Measurements from ENCODE around the gene DCTPP1. TPM values are rescaled to one million over a fixed set of nuclear protein-coding genes. Genes with fewer than 3 reads are reported as not detected.
"Not testable (repeated sequence)": the region's sequence is repeated elsewhere in the genome, so short reads cannot be mapped to it uniquely, and the experiment has no call there.

The DCTPP1 gene
- total RNA-seq, 1 donor from 2014 or later, result 87.8 TPM

DNA sequence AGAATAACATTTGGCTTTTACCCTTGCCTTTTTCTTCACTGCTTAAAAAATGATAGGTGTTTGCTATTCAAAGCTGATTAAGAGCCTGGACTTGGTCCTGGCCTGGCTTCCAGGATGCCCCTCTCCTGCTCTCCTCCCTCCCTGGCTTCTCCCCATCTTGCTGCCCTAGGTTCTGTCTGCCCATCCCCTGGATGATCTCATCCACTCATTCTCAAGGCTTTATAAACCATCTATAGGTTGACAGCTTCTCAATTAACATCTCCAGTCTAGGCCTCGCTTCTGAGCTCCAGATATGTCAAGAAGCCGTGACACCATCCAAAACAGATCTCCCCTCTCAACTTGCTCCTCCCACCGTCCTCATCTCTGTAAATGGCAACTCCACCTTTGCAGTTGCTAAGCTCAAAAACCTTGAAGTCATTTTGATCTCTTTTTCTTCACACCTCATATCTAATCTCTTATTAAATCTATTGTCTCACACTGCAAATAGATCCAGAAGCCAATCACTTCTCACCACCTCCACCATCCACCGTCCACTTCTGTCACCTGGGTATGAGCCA, 13.7 kb downstream of the DCTPP1 start:
- intact Hi-C loops (cut with micrococcal nuclease), result no loop called here

DNA sequence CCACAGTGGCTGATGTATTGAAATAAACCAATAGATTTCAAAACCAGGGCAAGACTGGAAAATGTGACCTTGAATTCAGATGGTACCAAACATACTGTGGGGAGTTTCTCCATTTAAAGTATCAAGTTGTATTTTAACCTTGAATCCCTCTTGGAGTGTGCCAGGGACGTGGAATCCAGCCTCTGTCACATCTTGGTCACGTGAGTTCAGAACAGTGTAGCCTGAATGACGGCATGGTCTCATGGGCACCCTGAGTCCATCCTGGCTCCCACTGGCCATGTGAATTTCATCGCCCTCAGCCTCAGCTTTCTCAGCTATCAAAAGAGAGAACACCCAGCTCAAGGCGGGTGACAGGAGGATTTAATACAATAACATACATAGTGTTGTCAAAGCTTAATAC, 15.7 kb downstream of the DCTPP1 start:
- intact Hi-C loops (cut with micrococcal nuclease), result no loop called here

DNA sequence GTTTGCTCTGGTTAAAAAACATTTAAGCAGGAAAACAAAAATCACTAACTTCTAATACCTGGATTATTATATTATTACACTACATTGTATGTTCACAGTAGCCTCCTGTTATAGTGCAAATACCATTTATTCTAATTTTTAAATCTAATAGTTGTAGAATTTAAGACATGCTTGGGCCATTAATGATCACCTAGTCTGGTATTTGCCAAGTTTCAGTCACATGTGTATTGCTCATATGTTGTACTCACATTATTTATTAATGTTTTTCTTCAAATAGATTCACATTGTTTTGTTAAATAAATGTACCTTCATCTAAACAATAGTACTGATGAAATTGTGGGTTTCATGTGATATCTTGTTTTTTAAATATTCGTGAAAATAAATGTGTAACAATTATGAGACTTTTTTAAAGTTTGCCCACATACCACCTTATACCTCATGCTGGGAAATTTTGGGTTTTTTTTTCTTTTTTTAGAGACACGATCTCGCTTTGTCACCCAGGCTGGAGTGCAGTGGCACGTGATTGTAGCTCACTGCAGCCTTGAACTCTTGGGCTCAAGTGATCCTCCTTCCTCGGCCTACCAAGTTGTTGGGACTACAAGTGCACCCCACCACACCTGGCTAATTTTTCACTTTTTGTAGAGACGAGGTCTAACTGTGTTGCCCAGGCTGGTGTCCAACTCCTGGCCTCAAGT, 16.6 kb downstream of the DCTPP1 start:
- intact Hi-C loops (cut with micrococcal nuclease), result no loop called here

DNA sequence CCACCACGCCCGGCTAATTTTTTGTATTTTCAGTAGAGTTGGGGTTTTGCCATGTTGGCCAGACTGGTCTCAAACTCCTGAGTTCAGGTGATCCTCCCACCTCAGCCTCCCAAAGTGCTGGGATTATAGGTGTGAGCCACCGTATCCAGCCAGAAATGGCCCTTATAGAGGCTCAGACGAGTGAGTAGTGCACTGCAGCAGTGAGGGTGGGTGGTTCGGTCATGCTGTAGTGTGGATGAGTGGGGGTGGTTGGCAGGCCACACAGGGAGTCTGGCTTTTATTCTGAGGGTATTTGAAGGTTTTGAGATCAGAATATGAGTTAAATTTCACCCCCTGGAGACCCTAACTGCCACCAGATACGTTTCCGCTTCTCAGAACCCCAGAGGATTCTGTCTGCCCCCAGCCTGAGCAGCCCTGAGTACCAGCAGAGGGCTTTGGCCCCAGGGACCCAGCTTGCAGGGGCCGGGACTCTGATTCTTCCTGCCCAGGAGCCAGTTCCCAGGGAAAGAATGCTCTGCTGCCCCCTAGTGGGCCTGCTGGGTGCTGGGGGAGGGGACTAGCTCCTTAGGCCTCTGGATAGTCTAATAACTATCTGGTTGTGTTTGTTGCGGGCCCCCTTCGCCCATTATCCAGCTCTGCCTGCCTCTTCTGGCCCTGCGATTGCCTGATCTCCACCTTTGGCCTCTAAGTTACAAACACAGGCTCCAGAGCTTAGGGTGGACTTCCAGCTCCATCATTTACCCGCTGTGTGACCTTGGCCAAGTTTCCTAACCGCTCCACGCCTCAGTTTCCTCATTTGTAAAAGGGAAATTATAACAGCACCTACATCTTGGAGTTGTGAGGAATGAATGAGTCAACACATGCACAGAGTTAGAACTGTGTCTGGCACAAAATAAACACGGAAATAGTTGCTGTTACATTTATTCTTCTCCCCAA, 20.4 kb downstream of the DCTPP1 start:
- intact Hi-C loops (cut with micrococcal nuclease), result loop anchor here (2.0 to 10.0 kb wide), 5 partner anchors 52 to 345 kb away; partner anchors contain the start of genes ALDOA, CD2BP2, GDPD3 and TBX6

DNA sequence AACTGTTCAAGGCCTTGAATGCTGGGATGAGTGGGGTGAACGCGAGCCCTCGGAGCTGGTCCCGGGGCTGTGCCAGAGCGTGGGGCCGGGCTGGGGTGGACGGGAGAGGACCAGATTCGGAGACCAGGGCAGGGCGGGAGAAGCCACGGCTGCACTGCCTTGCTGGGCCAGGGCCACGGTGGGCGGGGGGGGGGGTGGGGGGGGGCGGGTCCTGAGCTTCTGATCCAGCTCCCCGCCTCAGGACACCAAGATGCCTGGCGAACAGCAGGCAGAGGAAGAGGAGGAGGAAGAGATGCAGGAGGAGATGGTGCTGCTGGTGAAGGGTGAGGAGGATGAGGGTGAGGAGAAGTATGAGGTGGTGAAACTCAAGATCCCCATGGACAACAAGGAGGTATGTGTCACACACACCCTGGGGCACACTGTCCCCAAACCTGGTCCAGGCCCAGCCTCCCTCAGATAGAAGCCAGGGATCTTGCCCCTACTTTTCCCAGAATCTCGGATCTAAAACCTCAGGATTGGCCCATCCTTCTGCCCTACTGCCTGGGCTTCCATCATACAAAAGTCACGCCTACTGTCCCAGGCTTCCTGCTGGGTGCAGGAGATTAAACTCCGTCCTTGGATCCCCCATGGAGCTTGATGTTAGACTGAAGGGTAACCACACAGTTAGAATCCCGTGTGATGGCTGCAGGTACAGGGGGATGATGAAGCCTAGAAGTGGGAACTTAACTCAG, 21.9 kb downstream of the DCTPP1 start:
- intact Hi-C loops (cut with micrococcal nuclease), result loop anchor here (1.0 to 10.0 kb wide), 7 partner anchors 30 to 343 kb away; partner anchors contain the start of genes ALDOA, CD2BP2, GDPD3 and TBC1D10B

DNA sequence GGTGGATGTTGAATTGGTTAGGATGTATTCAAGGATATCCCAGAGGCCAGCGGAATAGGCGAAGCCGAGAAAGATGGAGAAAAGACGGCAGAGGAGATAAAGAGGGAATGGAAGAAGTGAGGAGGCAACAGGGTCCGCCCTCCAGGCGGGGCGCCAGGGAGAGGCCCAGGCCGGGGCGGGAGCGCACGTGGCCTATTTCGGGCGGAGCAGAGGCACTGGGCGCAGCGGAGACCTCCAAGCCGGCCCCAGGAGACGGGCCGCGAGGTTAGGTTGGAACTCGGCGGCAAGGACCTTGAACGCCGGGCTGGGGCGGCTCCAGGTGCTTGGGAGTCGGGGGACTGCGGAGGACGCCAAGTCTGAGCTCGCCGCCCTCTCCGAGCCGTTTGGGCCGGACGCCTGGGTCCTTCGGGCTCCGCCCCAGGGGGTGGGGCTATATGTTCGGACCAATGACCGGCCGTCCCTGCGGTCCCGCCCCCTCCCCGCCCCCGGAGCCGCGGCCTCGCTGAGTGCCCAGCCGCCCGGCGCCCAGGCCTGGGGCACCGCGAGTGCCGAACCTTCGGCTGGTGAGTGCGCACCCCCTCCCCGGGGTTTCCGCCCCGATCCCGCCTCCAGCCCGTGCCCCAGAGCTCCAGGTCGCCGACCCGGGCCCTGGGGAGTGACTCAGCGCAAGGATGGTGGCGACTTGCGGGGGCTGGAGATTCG, 22.6 kb downstream of the DCTPP1 start, which contains the start of gene ZNF771:
Gene ZNF771, plus strand, starts transcription at position 505 of the 702 bp plus-strand sequence. CDS start 448 bp downstream, outside the sequence.
- intact Hi-C loops (cut with micrococcal nuclease), result loop anchor here (1.0 to 10.0 kb wide), 6 partner anchors 29 to 342 kb away; partner anchors contain the start of genes ALDOA, CD2BP2, TBC1D10B and TBX6

DNA sequence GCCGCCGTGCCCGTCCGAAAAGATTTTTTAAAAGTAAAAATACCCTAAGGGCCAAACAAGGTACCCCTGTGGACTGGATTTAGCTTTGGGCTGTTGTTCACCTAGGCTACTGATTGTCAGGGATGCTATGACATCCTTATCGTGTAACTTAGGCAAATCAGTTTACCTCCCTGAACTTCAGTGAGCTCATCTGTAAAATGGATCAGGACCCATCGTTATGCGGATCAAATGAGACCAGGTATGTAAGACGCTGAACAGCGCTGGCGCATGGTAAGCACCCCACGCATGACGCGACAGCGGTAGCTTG, 23.1 kb downstream of the DCTPP1 start:
- intact Hi-C loops (cut with micrococcal nuclease), result loop anchor here (1.0 to 10.0 kb wide), 6 partner anchors 28 to 342 kb away; partner anchors contain the start of genes ALDOA, CD2BP2, TBC1D10B and TBX6

DNA sequence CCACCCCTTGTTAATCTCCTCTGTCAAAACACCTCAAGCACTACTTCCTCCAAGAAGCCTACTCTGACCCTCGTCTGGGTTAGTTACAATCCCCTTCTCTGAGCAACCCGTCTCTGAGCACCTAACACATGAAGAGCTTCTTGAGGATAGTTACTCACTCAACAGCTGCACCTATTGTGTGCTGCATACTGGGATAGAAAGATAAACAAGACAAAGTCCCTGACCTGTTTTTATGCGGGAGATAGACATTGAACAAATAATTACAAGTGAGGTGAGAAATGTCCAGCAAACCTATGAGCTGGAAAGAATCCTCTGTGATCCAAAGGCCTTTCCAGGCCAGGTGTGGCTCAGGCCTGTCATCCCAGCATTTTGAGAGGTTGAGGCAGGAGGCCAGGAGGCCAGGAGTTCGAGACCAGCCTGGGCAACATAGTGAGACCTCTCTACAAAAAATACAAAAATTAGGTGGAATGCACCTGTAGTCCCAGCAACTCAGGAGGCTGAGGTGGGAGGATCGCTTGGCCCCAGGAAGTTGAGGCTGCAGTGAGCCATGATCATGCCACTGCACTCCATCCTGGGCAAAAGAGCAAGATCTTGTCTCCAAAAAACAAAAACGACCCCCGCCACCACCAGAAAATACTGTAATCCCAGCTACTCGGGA, 27.9 kb downstream of the DCTPP1 start:
- intact Hi-C loops (cut with micrococcal nuclease), result loop anchor here (10.0 kb wide), 1 partner anchor 337 kb away; the partner anchor contains the start of gene ALDOA

DNA sequence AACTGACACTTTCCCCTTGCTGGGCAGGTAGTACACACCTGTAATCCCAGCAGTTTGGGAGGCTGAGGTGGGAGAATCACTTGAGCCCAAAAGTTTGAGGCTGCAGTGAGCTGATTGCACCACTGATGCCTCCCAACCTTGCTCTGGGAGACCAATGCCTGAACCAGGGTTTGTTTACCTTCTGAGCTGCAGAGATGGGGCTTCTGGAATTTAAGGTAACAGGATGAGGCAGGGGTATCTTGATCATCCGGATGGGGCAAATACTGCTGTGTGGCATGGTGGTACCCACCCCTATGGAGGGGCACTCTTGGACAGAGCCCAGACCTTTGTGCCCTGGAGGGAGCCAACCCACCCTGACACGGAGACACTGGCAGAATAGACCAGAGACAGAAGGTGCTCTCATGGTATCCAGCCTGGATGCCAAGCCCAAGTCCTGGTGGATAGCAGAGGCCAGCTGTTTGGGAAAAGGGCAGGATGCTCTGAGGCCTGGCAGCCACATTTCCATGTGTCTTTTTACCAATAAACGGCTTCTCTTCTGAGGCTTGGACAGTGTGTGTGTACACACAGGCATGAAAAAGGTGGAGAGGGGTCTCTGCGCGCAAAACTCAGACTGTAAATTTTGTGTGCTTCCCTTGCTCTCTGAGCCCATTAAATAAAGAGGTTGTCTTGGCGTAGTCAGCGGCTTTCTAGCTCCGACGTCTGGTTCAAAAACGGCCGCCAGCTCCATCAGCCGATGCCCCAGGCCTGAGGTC, 30.2 kb downstream of the DCTPP1 start:
- intact Hi-C loops (cut with micrococcal nuclease), result loop anchor here (1.0 to 10.0 kb wide), 2 partner anchors 21 to 335 kb away; partner anchors contain the start of gene ALDOA

DNA sequence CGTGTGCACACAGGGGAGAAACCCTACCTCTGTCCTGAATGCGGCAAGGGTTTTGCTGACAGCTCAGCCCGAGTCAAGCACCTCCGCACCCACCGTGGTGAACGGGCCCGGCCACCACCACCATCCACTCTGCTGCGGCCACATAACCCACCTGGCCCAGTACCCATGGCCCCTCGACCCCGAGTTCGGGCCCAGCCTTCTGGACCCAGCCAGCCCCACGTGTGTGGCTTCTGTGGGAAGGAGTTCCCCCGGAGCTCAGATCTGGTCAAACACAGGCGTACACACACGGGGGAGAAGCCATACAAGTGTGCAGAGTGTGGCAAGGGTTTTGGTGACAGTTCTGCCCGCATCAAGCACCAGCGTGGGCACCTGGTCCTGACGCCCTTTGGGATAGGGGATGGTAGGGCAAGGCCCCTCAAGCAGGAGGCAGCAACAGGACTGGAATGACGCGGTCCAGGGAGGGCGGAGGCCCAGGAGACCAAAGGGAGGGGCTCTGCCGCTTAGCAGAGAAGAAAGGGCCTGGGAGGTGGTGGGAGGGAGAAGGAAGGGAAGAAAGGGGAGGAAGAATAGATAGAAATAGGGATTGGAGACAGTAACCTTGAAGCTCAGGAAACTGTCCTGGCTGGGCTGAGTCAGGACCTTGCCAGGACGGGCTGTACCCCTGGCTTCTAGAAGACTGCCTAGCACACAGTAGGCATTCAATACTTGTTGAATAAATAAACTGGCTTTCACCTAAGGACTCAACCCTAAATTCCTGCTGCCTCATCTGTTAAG, 31.0 kb downstream of the DCTPP1 start:
- intact Hi-C loops (cut with micrococcal nuclease), result no loop called here

DNA sequence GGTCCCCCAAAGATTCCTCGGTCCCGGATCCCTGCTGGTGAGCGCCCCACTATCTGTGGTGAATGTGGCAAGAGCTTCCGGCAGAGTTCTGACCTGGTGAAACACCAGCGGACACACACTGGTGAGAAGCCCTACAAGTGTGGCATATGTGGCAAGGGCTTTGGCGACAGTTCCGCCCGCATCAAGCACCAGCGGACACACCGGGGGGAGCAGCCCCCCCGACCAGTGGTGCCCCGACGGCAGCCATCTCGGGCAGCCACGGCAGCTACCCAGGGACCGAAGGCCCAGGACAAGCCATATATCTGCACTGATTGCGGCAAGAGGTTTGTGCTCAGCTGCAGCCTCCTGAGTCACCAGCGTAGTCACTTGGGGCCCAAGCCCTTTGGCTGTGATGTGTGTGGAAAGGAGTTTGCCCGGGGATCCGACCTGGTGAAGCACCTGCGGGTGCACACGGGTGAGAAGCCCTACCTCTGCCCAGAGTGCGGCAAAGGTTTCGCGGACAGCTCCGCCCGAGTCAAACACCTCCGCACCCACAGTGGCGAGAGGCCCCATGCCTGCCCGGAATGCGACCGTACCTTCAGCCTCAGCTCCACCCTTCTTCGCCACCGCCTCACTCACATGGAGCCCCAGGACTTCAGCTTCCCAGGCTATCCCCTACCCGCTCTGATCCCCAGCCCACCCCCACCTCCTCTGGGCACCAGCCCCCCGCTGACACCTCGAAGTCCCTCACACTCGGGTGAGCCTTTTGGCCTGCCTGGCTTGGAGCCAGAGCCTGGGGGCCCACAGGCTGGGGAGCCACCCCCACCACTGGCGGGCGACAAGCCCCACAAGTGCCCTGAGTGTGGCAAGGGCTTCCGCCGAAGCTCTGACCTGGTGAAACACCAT, 31.8 kb downstream of the DCTPP1 start:
- intact Hi-C loops (cut with micrococcal nuclease), result no loop called here

DNA sequence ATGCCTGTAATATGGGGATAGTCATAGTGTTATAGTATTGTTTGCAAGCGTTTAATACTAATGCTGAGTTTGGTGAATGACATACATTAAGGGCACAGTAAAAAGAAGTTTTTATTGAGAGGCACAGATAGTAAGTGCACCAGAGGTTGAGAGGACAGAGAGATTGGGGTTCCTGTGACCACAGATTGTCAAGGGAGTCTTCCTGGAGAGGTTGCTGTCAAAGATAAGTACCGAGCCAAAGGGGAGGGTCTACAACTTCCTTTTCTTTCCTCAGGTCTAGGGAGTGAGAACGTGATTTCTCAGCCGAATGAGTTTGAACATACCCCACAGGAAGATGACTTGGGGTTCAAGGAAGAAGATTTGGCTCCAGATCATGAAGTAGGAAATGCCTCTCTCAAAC, 32.8 kb downstream of the DCTPP1 start:
- intact Hi-C loops (cut with micrococcal nuclease), result no loop called here

DNA sequence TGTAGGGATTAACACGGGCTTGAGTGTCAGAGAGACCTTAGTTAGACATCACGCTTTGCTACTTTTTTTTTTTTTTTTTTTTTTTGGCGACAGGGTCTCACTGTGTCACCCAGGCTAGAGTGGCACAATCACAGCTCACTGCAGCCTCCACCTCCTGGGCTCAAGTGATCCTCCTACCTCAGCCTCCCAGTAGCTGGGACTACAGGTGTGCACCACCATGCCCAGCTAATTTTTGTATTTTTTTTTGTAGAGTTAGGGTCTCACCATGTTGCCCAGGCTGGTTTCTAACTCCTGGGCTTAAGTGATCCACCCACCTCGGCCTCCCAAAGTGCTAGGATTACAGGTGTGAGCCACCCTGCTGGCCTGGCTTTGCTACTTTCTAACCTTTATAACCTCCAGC, 33.2 kb downstream of the DCTPP1 start:
- intact Hi-C loops (cut with micrococcal nuclease), result not testable (repeated sequence)

DNA sequence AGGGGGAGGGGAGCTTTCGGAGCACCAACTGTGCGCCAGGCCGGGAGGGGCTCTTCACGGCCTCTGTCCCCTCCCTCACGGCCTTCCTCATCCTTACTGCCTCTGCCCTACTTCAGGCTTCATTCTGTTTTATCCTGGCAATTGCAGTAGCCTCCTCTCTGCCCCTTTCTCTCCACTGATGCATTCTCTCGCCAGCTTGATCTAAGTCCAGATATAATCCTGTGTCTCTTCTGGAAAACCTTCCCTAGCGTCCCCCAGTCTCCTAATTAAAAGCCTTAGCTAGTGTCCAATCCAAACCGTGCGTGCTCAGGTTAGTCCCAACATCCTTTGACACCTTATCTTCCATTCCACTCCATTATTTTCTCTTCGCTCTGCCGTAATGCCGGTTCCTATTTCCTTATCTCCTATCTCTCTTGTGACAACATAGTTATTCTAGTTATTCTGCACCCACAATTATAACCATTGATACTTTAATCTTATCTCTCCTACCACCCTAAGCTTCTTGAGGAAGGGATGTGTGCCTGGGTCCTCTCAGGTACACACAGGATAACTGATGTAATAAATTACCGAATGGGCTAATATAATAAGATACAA, 33.7 kb downstream of the DCTPP1 start:
- intact Hi-C loops (cut with micrococcal nuclease), result no loop called here

DNA sequence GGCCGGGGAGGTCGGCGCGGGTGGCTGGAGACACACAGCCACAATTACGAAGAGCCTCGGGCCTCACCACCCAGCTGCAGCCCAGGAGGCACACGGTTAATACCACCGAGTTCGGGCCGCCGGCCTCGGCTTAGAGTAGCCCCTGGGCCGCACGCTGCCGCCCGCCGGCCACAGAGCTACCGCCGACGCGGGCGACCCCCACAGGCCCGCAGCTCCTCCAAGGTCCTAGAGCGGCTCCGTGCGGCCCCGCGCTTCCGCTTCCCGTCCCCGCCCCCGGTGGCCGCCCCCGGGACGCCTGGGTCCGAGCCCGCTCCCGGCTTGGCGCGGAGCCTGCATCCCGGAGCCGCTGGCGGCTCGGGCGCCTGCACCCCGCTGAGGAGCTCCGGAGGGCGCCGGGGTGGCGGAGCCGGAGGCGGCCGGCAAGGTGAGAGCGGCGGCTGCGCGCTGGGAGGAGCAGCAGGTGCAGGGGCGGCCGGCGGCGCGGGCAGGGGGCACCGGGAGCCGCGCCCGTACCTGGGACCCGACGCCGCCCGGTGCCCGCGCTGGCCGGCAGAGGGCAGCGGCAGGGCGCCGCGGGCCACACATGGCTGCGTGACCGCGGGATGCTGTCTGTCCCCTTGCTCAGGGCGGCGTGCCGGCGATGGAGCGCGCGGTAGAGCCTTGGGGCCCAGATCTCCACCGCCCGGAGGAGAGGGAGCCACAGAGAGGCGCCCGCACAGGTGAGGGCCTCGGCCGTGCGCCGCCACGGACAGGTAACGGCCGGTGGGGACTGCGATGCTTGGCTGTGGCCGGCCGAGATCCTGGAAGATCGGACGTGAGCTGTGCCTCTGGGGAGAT, 34.5 kb downstream of the DCTPP1 start, which contains the start of gene ZNF48:
Gene ZNF48, plus strand, starts transcription at position 266 of the 837 bp plus-strand sequence. Its CDS starts 375 bp downstream, at position 641.
- intact Hi-C loops (cut with micrococcal nuclease), result no loop called here
